Left forelimb (tissue), 1 donor: ENCODE data around the gene NT5E.
A peak's percentile ranks its signal among the peaks of the same experiment; 100 is the strongest.

Experiments used
- DNase-seq: peaks from one replicate; pipeline ENCODE4 v3.0.0-alpha.2; 2018; ENCODE audit warnings: low spot score

NT5E gene

GRCh38 chr6:85421972-85422371, 27.9 kb upstream of the NT5E start:
- no peak for DNase-seq

DNA sequence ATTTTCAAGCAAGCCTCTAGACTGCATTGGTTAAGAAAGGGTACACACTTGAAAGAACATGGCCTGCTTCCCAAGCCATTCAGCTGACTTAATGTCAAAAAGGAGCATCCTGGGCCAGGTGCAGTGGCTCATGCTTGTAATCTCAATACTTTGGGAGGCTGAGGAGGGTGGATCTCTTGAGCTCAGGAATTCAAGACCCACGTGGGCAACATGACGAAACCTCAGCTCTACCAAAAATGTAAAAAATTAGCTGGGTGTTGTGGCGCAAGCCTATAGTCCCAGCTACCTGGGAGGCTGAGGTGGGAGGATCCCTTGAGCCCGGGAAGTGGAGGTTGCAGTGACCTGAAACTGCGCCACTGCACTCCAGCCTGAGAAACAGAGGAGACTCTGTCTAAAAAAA, 26.9 kb upstream of the NT5E start:
- DNase-seq = no peak

DNA sequence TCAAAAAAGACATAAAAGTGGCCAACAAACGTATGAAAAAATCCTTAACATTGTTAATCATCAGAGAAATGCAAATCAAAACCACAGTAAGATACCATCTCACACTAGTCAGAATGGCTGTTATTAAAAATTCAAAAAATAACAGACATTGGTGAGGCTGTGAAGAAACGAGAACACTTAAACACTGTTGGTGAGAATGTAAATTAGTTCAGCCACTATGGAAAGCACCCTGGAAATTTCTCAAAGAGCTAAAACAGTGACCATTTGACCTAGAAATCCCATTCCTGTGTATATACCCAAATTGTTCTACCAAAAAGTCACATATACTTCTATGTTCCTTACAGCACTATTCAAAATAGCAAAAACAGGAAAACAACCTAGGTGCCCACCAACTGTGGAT, 24.9 kb upstream of the NT5E start:
- no peak for DNase-seq

GRCh38 chr6:85425997-85426396, 23.9 kb upstream of the NT5E start:
- DNase-seq = no peak

- DNase-seq = no peak
These were observed 21.4 kb upstream of the NT5E start for GRCh38 chr6:85428486-85428885.

DNA sequence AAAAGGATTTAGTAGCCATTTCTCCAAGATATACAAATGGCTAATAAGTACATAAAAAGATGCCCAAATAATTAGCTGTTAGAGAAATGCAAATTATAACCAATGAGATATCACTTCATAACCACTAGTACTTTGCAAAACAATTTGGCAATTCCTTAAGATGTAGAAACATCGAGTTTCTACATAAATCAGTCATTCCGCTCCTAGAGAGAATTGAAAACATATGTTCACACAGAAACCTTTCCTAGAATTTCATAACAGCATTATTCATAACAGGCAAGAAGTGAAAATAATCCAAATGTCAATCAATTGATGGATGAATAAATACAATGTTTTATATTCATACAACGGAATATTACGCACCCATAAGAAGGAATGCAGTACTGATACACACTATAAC, 20.5 kb upstream of the NT5E start:
- no peak for DNase-seq

DNA sequence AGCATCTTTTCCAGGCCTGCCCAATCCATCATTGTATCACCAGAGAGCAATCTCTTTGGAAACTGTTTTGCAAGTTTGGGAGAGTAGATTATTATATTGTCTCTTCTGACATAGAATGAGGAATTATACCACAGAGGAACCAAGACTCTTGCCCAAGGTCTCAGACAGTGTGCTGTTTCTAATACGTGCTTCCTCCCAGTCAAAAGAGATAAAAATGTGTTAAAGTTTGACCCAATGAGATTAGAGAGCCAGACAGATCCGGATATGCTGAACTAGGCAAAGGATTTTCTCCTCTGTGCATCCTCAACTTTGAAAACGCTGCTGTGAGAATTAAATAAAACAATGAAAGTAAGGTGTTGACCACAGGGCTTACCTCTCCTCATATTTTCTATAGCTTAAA, 18.6 kb upstream of the NT5E start:
- no peak for DNase-seq

DNA sequence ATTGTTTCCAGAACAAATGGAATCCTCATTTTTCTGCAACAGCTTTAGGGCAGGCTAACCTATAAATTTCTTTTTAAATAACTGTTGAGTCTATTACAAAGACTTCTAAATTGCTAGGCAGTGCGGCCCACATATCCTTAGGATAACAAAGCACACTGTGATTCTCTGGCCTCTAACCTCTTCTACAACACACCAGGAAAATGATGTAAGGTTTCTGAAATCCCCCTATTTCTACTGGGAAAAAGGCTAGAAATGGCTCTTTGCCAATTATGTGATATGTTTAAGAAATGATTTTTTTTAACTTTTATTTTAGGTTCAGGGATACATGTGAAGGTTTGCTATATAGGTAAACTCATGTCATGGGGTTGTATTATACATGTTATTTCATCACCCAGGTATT, 17.3 kb upstream of the NT5E start:
- no peak for DNase-seq

DNA sequence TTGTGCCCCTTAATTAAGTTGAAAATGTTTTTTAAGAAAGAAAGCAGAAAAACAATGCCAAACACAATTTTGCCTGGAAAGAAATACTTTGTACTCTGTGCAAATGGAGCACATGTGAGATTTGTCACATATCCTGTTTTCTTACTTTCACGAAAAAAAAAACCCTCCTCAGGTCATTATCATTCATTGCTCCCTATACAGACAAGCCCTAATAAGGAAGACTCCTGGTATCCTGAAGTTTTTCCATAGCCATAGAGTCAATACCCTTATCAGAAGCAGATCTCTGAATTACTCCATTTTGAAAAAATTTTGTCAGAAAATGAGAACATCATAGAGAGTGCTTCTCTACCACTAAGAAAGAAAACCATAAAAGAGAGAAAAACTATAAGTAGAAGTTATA, 14.0 kb upstream of the NT5E start:
- DNase-seq = no peak

GRCh38 chr6:85436411-85436810, 13.5 kb upstream of the NT5E start:
- DNase-seq = no peak

- DNase-seq = no peak
These were observed 12.9 kb upstream of the NT5E start for GRCh38 chr6:85436939-85437495.

- DNase-seq = no peak
These were observed 6.3 kb upstream of the NT5E start for GRCh38 chr6:85443349-85444117.

DNA sequence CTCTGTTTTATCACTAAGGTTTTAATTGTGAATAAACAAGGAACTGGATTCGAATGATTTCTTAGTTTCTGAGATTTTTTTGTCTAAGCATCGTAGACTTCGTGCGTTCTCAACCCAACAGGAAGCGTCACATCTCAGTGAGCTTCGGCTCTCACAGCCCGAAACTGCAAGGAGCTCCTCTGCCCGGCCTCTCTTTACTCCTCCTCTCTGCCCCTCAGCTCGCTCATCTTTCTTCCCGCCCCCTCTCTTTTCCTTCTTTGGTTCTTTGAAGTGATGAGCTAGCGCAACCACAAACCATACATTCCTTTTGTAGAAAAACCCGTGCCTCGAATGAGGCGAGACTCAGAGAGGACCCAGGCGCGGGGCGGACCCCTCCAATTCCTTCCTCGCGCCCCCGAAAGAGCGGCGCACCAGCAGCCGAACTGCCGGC, 480 bp upstream of the NT5E start:
- DNase-seq = peak; percentile 80

- DNase-seq = no peak
These were observed 1.9 kb downstream of the NT5E start for GRCh38 chr6:85451565-85452306.

- no peak for DNase-seq
These were observed 2.6 kb downstream of the NT5E start for GRCh38 chr6:85452441-85452881.

DNA sequence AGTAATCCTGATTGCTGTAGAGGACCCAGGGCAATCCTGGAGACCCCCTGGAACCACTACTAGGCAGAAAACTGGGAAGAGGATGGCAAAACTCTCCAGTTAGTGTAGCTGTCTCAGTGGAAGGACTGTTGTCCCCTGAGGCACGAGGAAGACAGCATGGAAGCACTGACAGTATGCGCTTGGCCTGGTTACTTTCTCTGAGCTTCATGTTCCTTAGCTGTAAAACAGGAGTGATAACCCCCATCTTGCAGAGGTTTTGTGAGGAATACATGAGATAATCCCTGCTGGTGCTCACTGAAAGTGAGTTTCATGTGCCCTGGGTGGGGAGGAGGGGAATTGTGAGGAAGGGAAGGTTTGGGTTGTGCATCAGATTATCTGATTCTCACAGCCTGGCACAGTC, 3.2 kb downstream of the NT5E start:
- DNase-seq = no peak

GRCh38 chr6:85453490-85453889, 3.6 kb downstream of the NT5E start:
- DNase-seq = no peak

DNA sequence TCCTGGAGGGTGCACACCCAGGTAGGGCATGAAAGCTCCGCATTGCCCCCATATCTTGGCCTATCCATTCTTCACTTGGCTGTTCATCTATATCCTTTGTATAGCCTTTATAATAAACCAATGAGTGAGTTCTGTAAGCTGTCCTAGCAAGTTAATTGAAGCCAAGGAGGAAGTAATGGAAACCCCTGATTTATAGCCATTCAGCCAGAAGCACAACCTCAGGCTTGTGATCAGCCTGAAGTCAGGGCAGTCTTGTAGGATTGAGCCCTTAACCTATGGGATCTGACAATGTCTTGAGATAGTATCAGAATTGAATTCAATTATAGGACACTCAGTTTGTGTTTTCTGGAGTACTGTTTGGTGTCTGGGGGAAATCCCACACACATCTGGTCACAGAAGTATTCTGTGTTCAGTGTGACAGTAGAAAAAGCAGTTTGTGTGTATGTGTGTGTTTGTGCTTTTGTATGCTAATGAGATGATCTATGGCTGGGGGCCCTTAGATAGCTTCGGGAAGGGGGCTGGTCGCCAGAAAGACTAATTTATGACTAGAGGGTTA, 5.7 kb downstream of the NT5E start:
- no peak for DNase-seq

DNA sequence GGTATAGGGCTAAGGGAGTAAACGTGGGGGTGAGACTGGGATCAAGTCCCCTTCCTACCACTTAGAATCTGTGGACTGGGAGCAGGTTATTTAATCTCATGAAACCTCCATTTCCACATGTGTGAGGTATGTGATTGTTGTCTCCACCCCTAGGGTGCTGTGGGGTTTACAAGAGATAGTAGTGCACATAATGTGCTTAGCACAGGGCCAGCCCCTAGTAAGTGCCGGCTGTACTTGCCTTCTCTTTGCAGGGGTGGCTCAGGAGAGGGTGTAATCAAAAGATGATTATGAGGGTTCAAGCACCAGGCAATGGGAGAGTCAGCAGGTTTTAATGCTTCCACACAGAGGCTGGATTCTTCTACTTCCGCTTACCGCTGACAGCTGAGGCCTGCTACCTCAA, 6.9 kb downstream of the NT5E start:
- no peak for DNase-seq

- no peak for DNase-seq
These were observed 8.3 kb downstream of the NT5E start for GRCh38 chr6:85458184-85458583.

DNA sequence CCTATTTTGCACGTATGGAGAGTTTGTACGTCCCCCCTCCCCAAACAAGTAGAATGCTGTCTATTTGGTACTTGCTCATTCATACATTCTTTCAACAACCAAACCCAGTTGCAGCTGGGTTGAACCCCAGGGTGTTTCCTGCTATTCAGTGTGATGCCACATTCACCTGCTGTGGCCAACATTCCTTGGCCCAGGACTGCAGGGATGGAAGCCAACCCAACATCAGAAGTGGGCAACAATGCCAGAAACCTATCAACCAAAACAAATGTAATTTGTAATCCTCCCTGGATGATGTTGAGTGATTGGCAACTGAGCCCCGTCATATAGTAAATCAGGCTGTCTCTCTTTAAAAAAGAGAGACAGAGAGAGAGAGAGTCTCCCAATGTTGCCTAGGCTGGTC, 8.9 kb downstream of the NT5E start:
- DNase-seq = no peak

DNA sequence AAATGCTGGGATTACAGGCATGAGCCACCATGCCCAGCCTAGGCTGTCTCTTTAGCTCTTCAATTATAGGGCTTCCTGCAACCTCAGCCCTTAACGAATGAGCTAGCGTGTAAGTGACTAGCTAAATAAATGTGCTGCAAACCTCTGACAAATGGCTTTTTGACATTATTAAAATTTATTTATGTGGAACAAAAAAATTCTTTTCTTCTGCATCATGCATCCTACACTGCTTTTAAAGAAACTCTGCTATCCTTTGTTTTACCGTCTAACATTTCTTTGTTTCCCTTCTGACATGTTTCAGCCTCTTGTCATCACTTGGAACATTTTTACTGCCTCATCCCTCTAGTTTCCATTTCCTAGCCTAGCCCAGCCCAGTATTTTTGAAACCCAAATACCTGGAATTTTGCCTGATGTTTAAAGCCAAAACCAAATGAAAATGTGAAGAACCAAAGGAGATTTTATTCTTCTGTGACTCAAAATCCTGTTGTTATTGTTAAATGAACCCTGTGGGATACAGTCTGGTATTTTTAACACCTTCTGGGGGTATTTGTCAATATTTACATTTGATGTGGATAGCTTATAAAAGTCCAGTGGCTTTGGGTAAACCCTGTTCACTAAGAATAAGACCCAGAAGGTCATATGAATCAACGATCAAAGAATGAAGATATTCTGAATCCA, 9.5 kb downstream of the NT5E start:
- no peak for DNase-seq
